HK-2 (cell line): ENCODE measurements around the gene PTTG1.
"Not testable (repeated sequence)": the region's sequence is repeated elsewhere in the genome, so short reads cannot be mapped to it uniquely, and the experiment has no call there.

Source experiments
- DNase-seq: peaks from one replicate; pipeline ENCODE4 v3.0.0-alpha.2; 2018; ENCODE audit not compliant: unreplicated experiment

Gene PTTG1

DNA sequence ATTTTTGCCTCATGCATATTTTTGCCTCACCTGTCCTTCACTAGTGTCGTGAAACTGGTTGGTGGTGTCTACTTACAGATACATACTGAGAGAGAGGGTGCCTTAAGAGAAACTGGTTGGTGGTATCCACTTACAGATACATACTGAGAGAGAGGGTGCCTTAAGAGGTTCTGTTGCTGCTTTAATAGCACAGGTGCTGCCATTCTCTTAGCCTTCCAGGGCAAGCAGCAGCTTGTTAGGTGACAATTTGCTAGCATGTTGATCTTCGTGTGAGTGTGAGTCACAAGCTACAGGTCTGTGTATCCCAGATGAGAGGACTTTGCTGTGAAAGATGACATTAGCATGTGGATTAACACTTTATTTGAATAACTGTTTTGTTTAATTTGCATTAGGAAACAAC, 1.4 kb downstream of the PTTG1 start:
- no peak for DNase-seq

DNA sequence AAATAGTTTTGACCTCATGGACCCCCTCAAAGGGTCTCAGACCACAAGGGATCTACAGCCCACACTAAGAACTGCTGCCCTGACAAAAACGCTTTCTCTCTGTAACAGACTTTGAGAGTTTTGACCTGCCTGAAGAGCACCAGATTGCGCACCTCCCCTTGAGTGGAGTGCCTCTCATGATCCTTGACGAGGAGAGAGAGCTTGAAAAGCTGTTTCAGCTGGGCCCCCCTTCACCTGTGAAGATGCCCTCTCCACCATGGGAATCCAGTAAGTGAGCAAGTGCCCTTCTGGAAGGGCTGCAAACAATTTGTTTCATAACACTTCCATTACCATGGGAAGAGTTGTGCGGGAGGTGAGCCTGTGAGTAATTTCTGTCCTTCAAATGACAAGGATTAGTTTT, 6.0 kb downstream of the PTTG1 start:
- no peak for DNase-seq

DNA sequence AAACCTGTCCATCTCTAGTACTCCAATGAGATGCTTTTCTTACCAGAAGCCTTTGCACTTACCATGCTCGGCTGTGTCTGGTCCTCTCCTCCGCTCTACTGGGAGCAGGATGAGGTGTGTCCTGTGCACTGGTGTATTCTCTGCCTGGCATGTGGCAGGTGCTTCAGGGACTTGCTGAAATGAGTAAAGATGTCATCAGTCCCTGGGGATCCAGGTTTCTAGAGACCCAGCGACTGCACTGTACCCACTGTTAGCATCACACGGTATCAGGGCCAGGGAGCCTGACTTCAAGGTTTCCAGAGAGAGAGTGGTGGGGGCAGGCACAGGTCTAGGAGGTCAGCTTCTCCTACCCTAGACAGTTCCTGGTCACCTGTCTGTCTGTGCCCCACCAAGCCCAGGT, 10.5 kb downstream of the PTTG1 start:
- DNase-seq = no peak

DNA sequence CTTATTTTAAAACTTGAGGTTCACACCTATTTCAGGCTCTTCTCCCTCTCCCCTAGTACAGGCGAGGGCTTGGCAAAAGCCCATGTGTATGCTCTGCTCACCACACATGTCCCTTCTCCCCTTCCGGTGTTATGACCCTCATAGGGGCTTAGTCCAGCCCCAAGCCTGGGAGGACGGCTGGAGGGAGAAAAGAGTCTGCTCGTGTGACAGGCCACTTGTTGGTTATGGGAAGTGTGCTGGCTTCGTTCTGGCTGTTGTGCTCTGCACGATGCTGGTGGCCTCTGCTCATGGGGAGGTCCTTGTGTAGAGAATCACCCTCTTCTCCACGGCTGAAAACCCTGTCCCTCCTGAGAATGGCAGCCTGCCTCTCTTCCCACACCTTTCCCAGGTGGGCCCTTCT, 11.1 kb downstream of the PTTG1 start:
- no peak for DNase-seq

DNA sequence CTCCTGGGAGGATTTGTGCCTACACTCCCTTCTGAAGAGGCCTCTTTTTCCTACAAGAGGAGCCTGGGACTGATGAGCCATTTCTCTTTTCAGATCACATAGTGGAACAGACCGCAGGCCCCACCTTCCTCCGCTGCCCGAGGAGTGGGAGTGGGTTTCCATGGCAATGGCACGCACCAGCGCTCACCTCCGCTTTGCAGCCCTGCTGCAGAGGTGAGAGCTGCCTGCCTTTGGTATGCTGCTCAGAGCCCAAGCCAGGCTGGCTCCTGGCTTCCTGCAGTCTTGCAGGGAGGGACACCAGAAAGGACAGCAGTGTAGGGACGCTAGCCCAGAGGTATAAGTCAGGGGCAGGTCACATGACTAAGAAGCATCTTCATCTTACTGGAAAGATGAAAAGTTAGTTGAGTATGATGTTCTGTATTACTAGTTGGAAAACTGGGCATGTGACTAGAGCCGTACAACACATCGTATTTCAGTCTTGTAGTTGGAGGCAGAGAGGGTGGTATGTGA, 12.4 kb downstream of the PTTG1 start:
- peak; percentile 82 for DNase-seq

DNA sequence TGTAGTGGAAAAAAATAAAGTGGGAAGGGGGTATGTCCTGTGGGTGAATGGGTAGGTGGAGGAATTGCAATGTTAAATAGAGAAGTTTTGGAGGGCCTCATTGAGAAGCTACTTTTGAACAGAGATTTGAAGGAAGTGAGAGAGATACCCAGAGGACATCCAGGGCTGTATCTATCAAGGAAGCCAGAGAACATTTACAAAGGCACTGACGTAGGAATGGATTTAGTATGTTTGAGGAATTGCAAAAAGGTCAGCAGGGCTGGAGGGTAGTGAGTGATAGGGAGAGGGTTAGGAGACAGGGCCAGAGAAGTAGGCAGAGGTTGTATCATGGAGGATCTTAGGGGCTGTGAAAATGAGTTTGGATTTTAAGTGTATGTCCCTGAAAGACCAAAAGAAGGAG, 13.9 kb downstream of the PTTG1 start:
- no peak for DNase-seq

DNA sequence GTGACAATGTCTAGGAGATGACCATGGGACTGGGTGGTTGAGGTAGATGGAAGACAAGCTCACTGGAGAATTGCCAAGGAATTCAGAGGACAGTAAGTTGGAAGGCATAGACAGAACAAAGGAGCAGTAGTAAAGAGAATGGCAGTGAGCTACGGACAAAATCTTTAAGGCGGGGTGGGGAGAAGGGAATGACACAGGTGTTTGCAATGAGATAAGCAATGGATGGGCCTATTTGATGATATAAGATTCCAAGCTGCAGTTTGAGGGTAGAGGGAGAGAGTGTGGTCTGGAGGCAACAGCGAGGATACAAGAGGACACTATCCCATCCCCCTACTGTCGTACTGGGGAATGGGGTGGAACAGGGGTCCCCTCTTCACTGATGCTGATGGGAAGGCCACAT, 14.4 kb downstream of the PTTG1 start:
- no peak for DNase-seq

DNA sequence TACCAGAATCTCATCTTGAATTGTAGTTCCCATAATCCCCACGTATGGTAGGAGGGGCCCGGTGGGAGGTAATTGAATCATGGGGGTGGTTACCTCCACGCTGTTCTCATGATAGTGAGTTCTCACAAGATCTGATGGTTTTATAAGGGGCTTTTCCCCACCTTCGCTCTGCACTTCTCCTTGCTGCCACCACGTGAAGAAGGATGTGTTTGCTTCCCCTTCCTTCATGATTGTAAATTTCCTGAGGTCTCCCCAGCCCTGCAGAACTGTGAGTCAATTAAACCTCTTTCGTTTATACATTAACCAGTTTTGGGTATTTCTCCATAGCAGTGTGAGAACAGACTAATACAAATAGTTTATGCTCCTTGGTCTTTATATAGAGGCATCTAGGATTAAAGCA, 15.0 kb downstream of the PTTG1 start:
- not testable (repeated sequence) for DNase-seq

DNA sequence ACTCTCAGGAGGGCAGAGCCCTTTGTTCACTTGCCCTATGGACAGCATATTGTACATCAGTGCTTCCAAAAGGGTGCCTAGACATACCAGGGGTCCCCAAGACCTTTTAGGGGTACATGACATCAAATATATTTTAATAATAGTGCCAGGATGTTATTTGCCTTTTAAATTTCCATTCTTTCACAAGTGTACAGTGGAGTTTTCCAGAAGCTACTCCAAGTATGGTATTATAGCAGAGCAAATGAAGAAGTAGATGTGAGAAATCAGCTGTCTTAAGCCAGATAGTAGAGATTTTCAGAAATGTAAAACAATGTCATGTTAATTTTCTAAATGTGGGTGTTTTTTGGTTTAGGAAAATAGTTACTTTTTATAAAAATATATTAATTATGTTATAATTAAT, 15.6 kb downstream of the PTTG1 start:
- no peak for DNase-seq

DNA sequence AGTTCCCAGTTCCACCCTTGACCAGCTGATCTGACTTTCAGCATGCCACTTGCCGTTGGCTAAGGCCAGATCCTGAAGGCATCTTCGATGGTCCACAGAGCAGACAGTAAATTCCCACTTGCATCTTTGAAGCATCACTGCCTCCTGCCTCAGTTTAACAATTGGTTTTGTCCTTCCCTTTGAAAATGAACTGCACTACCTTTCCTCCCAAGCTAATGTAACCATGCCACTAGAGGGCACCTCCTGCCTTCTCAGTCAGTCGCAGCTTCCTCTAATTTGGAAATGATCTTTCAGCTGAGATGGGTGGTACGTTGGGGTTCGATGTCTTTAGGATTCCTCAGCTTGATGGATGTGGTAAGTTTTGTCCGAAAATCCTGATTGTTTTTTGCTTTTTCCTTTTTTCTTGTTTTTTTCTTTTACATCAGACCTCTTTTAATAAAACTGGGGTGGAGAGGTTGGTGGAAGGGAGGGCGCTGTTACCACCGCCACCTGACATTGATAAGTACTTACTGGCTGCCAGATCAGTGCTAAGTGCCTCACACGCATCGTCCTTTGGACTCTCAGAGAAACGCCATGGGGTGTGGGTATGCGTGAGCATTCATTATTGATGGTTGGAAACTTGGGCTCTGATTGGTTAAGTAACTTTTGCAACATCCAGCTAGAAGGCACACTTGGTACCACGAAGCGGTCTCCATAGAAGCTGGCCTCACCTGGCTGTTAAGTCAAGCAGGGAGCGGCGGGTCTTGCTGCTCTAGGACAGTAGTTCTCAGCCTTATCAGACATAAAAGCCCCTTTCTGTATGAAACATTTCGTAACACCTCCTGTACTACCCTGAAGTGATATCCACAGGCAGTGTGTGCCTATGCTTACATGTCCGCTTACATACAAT, 16.9 kb downstream of the PTTG1 start:
- no peak for DNase-seq

DNA sequence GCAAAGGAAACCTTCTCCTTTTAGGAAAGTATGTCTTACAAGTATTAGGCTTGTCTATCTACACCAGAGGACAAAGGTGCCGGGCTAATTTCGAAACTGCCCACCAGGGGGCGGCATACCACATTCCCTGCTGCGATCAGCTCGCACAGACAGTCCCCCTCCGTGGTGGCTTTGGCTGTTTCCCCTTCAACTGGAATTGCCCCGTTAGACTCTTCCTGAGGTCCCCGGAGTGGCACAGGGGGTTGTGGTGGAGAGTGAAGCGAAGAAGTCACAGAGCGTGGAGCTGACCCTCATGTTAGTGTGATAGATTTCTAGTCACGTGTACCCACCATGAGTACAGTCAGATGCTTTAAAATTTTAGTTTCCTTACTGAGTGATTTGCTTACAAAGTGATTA, 17.5 kb downstream of the PTTG1 start:
- peak; percentile 83 for DNase-seq

DNA sequence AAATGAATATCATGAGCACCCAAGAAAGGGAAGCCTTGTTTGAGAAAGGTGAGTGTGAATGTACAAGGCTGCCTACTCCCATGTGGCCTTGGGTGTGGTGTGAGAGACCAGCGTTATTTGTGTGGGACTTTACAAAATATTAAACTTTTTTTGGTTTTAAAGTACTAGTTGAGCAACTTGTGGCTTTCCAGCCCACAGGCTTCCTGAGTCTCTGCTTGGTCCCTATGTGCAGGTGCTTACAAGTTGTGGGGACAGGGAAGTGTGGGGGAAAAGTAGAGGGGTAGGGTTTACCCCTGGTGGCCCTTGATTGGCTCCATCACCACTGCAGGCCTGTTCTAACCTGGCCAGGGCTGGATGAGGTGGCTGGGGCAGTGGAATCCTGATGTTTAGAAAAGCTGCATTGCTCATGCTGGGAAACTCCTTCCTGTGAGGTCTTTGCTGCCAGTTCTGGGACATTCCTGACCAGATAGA, 19.7 kb downstream of the PTTG1 start:
- DNase-seq = no peak

DNA sequence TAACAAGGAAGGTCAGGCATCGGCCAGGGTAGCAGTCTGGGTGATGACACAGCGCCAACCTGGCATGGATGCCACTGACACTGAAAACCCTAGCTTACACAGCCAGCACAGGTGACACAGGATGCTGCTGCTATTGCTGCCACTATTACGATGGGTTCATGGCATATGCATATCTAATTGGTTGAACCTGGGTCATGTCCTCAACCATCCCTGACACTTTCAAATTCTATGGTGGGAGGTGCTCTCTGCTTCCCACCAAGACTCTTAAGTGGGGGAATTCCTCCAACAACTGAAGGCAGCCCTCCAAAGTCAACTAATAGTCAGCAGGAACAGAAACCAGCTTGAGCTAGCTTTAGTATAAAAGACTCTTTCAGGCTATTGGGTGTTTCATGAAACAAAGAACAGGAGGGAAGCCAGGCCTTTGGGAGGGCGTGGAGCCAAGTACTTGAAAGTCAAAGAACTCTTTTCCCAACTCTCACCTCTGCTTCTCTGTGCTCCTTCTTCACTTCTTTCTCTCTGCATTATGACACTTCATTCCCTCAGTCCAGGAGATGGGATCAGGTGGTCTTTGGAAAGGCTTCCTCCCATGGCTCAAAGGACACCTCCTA, 21.3 kb downstream of the PTTG1 start:
- DNase-seq = no peak

DNA sequence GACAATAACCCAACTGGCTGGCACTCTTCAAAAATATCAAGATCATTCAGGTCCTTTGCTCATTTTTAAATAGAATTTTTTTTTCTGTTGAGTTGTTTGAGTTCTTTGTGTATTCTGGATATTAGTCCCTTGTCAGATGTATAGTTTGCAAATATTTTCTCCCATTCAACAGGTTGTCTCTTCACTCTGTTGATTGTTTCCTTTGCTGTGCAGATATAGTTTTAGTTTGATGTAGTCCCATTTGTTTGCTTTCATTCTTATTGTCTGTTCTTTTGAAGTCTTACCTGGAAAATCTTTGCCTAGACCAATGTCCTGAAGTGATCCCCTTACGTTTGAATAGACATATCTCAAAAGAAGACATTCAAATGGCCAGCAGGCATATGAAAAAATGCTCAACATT, 22.8 kb downstream of the PTTG1 start:
- DNase-seq = no peak

DNA sequence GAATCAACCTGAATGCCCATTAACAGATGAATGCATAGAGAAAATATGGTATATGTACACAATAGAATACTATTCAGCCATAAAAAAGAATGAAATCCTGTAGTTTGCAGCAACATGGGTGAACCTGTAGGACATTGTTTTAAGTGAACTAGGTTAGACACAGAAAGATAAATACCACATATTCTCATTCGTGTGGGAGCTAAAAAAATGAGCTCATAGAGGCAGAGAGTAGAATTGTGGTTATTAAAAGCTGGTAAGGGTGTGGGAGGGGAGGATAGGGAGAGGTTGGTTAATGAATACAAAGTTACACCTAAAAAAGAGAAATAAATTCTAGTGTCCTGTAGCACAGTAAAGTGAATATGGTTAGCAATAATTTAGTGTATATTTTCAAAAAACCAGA, 23.5 kb downstream of the PTTG1 start:
- DNase-seq = no peak

DNA sequence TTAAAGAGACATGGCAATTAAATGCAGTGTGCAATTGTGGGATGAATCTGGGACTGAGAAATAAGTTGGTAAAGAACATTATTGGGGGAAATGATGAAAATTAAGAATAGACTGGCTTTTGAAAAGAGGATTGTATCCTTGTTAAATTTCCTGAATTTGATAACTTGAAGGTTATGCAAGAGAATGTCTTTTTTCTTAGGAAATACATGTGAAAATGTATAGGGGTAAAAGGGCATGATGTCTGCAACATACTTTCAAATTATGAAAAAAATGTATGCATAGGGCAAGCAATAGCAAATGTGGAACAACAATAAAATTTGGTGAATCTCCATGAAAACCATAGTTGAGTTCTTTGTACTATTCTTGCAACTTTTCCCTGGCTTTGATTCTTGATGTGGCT, 24.1 kb downstream of the PTTG1 start:
- no peak for DNase-seq

DNA sequence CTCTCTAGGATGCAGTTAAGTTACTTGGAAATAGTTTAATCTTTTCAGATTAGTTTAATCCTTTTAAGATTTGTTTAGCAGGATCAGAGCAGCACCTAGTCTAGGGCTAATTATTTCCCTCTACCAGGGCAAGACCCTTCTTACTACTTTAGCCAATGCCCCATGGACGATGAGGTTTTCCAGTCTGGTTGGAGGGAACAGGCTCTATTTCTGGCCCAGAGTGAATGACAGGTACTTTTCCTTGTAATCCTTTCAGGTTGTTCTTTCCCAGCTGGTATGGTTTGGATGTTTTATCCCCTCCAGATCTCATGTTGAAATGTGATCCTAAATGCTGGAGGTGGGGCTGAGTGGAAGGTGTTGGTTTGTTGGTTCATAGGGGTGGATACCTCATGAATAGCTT, 27.2 kb downstream of the PTTG1 start:
- no peak for DNase-seq

DNA sequence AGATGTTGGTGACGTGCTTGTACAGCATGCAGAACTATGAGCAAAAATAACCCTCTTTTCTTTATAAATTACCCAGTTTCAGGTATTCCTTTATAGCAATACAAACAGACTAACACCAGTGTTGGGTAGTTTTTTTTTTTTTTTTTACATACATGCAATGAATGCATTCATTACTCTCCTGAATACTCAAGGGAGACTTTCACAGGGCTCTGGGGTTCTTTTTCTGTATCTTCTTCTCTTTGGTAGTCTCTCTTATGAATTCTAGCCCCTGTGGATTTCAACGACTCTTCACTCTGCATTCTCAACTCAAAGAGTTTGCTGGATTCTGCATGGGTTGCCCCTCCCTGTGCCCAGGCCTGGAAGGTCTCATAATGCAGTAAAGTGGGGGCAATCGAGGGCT, 27.8 kb downstream of the PTTG1 start:
- no peak for DNase-seq

DNA sequence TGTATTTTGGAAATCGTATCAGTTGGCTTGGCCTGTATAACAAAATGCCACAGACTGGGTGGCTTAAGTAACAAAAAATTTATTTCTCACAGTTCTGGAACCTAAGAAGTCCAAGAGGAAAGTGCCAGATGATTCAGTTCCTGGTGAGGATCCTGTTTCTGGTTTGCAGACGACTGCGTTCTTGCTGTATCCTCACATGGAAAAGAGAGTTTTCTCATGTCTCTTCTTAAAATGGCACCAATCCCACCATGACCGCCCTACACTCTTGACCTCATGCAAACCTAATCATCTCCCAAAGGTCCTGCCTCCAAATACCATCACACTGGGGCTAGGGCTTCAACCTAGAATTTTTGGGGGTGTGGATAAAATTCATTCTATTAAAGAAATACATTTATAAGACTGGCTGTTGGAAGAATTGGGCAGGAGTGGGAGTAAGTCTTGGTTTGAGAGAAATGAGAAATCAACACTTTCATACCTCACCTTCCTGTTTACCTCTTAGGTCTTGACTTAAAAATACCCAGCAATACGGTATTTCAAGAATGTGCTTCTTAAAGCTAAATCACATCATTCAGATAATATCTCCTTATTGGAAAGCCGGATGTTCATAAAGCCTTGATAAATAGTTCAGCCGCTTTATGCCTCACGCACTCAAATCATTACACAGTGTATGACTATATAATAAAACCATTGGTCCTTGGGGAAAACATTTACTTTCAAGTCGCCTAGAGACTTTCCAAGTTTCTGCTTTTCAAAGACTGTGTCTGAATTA, 28.7 kb downstream of the PTTG1 start:
- no peak for DNase-seq

DNA sequence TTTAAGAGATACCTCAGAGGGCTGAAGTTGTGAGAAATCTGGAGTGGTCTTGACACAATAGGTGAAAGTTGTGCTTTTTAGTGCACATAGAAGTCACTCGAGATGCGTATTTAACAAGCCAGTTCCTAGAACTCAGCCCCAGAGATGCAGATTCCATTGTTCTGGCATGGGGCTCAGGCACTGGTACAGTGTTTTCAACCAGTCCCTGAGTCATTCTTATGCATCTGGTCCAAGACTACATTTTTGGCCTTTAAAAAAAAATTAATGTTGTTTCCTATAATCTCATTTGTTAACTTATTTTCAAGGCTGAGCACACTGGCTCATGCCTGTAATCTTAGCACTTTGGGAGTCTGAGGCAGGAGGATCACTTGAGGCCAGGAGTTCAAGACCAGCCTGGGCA, 29.6 kb downstream of the PTTG1 start:
- DNase-seq = no peak

DNA sequence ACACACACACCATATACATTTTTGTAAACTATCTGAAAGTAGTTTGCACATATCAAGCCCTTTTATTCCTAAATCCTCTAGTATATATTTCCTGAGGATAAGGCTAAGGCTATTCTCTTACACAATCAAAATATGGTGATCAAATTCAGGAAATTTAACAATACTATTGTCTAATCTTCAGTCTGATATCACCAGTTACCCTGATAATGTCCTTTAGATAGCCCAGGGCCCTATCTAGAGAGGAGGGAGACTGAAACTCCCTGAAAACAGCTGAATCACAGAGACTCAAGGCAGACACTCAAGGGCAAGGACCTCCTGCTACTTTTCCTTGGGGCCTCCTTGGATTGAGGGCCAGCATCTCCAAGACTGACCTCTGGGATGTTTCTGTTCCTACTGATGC, 30.4 kb downstream of the PTTG1 start:
- no peak for DNase-seq

DNA sequence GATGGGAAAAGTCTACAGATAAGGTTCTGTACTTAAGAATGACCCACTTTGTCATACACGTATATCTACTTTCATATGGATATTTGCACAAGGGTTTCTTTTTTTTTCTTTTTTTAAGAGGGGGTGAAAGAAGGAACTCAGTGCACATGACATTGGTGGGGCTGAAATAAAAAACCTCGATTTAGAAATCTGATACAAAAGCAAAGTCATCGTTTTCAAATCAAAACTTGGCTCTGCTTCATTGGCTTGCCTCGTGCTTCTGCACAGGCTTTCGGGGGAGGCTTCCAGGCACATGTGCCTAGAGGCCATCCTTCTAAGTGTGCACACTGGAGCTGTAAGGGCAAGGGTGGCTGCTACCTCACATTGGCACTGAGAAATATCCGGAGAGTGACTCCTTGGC, 31.1 kb downstream of the PTTG1 start:
- no peak for DNase-seq

DNA sequence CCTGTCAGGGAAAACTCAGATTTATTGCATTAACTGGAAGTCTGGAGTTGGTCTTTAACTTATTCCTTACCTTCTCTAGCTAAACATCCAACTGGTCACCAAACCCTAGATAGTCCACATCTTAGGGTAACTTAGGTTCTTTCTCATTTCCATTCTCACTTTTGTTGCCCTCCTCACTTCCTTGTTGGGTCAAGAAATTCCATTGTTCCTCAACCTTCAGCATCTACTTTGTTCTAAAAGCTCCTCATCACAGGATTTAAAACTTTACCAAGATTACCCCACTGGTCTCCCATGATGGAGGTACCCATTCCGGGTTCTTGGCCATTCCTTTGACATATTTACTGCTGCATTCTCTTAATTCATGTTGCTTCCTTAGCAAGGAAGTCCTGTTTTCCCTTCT, 32.1 kb downstream of the PTTG1 start:
- DNase-seq = no peak
